Endodermal cell (in vitro differentiated cells): ENCODE data around the gene FURIN. TPM values are rescaled to one million over a fixed set of nuclear protein-coding genes. Genes with fewer than 3 reads are reported as not detected.
"Not testable (repeated sequence)": the region's sequence is repeated elsewhere in the genome, so short reads cannot be mapped to it uniquely, and the experiment has no call there.

ENCODE experiments used
- DNase-seq: peaks from one replicate; pipeline ENCODE4 v3.0.0-alpha.2; 2017
- H3K27ac ChIP-seq: 2 replicates; pipeline ENCODE4 v1.5.1; 2013; ENCODE audit warnings: mild to moderate bottlenecking, low read depth, low read length, moderate library complexity
- H3K27me3 ChIP-seq: 2 replicates; pipeline ENCODE4 v1.6.1; 2013; ENCODE audit warnings: mild to moderate bottlenecking, low read length, moderate library complexity; ENCODE audit not compliant: insufficient read depth, control insufficient read depth, poor library complexity, severe bottlenecking
- H3K36me3 ChIP-seq: 2 replicates; pipeline ENCODE4 v1.7.0; 2013; ENCODE audit warnings: mild to moderate bottlenecking, low read length, moderate library complexity; ENCODE audit not compliant: control insufficient read depth, insufficient read depth
- H3K4me1 ChIP-seq: one replicate; pipeline ENCODE4 v1.7.0; 2013; ENCODE audit warnings: low read length; ENCODE audit not compliant: control insufficient read depth, insufficient read depth
- H3K4me3 ChIP-seq: 2 replicates; pipeline ENCODE4 v1.5.1; 2013; ENCODE audit warnings: mild to moderate bottlenecking, low read length, moderate library complexity
- H3K9ac ChIP-seq: 2 replicates; pipeline ENCODE4 v1.6.1; 2013; ENCODE audit warnings: mild to moderate bottlenecking, low read length, moderate library complexity; ENCODE audit not compliant: poor library complexity, severe bottlenecking; ENCODE audit errors: extremely low read depth
- H3K9me3 ChIP-seq: 2 replicates; pipeline ENCODE4 v1.6.1; 2013; ENCODE audit warnings: mild to moderate bottlenecking, low read length, moderate library complexity; ENCODE audit not compliant: control insufficient read depth
- H3K27ac Mint-ChIP-seq: 2 replicates; pipeline ENCODE4 v1.8.0; 2020; ENCODE audit warnings: mixed read lengths
- H3K27me3 Mint-ChIP-seq: 2 replicates; pipeline ENCODE4 v1.8.0; 2021; ENCODE audit warnings: mild to moderate bottlenecking, mixed read lengths; ENCODE audit not compliant: insufficient read depth
- H3K36me3 Mint-ChIP-seq: 2 replicates; pipeline ENCODE4 v1.8.0; 2020; ENCODE audit warnings: low read depth, mixed read lengths
- H3K4me1 Mint-ChIP-seq: 2 replicates; pipeline ENCODE4 v1.8.0; 2020; ENCODE audit warnings: mixed read lengths
- H3K4me3 Mint-ChIP-seq: 2 replicates; pipeline ENCODE4 v1.8.0; 2020; ENCODE audit warnings: mild to moderate bottlenecking, moderate library complexity, mixed read lengths
- H3K9me3 Mint-ChIP-seq: 2 replicates; pipeline ENCODE4 v1.8.0; 2020; ENCODE audit warnings: mild to moderate bottlenecking, mixed read lengths
- WGBS, 2 experiments: methylation state at CpG; one replicate each; pipeline versions ENCODE4 v1.1.5 to v1.1.7; 2013; ENCODE audit warnings: missing lambda C conversion rate in 2 of 2, mixed read lengths in 1 of 2; ENCODE audit not compliant: insufficient coverage in 1 of 2, insufficient read length in 1 of 2; 5-methylcytosine and 5-hydroxymethylcytosine counted together
- total RNA-seq, 2 donors: library from RNA; stranded (reverse); fragmentation: NEBNext Ultra II Directional in 1 of 2; extraction: Animal tissue kit (Norgen Biotek cat#: 25700) in 1 of 2; gene quantifications; 2 replicates in 1 of 2; 3 replicates in 1 of 2; pipeline ENCODE4 v1.2.1, GENCODE V29; 2021
- TF ChIP-seq, protein P1 (sequence below): fragments of 200-600 bp; sonication (generic); conservative IDR thresholded peaks from 2 replicates; pipeline ENCODE4 v1.5.0; 2021; ENCODE audit warnings: antibody characterized with exemption, mild to moderate bottlenecking

The FURIN gene
- total RNA-seq, 2 donors from 2014 or later: 96.3 to 108 TPM

DNA sequence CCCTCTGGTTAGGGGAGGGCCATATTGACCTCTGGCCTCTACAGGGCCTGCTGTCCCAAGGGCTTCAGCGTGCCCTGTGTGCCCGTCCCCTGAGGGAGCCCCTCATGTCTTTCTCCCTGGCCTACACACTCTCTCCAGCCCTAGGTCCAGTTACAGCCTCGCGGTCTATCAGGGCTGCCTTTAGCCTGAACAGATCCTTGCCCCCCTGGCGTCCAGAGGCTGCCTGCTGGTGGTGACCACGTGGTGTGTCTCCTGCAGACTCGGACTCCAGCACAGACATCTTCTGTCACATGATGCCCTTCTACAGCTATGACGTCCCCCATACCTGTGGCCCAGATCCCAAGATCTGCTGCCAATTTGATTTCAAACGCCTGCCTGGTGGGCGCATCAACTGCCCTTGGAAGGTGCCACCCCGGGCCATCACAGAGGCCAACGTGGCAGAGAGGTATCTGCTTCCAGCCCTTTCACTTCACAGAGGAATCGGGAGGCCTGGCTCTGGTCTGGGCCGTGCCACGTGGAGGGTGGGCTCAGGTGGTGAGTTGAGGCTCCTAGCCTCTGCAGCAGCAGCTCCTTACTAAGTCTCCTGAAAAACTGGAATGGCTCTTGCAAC lies 38.8 kb downstream of the FURIN start:
- Histone ChIP-seq H3K27ac (no peak overlapping the region), H3K36me3 (peaks cover 48% of the 10 kb centered on the region), H3K9ac (no peak overlapping the region), H3K9me3 (no peaks in the 10 kb centered on the region), H3K27me3 (no peaks in the 10 kb centered on the region), H3K4me1 (peaks cover 7% of the 10 kb centered on the region), H3K4me3 (no peak overlapping the region)
- TF ChIP-seq, protein P1, sequence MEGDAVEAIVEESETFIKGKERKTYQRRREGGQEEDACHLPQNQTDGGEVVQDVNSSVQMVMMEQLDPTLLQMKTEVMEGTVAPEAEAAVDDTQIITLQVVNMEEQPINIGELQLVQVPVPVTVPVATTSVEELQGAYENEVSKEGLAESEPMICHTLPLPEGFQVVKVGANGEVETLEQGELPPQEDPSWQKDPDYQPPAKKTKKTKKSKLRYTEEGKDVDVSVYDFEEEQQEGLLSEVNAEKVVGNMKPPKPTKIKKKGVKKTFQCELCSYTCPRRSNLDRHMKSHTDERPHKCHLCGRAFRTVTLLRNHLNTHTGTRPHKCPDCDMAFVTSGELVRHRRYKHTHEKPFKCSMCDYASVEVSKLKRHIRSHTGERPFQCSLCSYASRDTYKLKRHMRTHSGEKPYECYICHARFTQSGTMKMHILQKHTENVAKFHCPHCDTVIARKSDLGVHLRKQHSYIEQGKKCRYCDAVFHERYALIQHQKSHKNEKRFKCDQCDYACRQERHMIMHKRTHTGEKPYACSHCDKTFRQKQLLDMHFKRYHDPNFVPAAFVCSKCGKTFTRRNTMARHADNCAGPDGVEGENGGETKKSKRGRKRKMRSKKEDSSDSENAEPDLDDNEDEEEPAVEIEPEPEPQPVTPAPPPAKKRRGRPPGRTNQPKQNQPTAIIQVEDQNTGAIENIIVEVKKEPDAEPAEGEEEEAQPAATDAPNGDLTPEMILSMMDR: no peak
- Mint-ChIP-seq H3K9me3 (no peaks in the 10 kb centered on the region), H3K36me3 (peaks cover 36% of the 10 kb centered on the region), H3K4me1 (peaks cover 5% of the 10 kb centered on the region), H3K27me3 (no peaks in the 10 kb centered on the region), H3K4me3 (no peak overlapping the region), H3K27ac (no peak overlapping the region)
- DNase-seq: no peak
- 88 to 89% methylated on average over 12 to 15 of the region's 15 CpGs for WGBS, 2 experiments

DNA sequence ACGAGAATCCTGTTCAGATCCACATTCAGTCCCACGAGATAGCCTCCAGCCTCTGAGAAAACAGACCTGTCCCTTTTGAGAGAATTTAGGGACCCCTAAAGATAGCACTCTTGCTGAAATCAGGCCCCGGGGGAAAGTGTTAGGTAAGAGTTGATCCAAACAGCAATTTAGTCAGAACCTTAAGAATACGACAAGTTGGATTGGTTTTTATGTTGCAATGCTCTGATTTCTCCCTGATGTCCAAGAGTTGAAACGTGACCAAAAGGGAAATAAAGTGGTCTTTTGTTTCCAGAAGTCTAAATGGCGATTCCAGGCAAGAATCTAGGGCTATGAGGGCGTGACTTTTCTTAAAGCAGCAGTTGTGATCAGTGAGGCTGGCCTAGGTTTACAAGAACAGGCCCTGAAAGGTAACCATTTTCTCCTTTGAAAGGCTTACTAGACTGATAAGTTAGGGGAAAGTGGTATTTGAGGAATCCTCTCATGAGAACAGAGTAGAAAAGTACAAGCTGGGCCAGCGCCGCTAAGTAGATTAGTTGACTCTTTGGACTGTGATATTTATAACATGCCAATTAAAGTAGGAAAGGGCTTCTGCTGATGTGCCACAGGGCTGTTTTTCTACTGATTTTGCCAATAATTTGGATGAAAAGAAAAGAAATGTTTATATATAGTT lies 39.6 kb downstream of the FURIN start:
- Histone ChIP-seq H3K4me3 (no peak overlapping the region), H3K9ac (no peak overlapping the region), H3K27me3 (no peaks in the 10 kb centered on the region), H3K9me3 (no peaks in the 10 kb centered on the region), H3K4me1 (peaks cover 7% of the 10 kb centered on the region), H3K27ac (no peak overlapping the region), H3K36me3 (peaks cover 53% of the 10 kb centered on the region)
- Mint-ChIP-seq H3K27me3 (no peaks in the 10 kb centered on the region), H3K36me3 (peaks cover 38% of the 10 kb centered on the region), H3K4me1 (peaks cover 5% of the 10 kb centered on the region), H3K9me3 (no peaks in the 10 kb centered on the region), H3K4me3 (no peak overlapping the region), H3K27ac (no peak overlapping the region)
- TF ChIP-seq, protein P1: no peak
- no peak for DNase-seq
- 89 to 95% methylated on average over 9 of the region's 9 CpGs for WGBS, 2 experiments

DNA sequence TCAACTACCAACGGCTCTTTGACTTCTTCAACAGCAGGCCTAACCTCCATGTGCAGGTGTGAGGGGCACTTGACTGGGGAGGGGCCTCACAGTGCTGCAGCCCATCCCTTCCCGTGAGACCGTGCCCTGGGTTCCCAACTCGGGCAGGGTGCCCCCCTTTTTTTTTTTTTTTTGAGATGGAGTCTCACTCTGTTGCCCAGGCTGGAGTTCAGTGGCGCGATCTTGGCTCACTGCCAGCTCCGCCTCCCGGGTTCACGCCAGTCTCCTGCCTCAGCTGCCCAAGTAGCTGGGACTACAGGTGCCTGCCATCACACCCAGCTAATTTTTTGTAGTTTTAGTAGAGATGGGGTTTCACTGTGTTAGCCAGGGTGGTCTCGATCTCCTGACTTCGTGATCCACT lies 41.1 kb downstream of the FURIN start:
- H3K36me3 Mint-ChIP-seq: peaks cover 46% of the 10 kb centered on the region
- H3K4me3 Mint-ChIP-seq, H3K4me1 ChIP-seq, H3K27me3 ChIP-seq, H3K4me3 ChIP-seq, H3K9me3 Mint-ChIP-seq, H3K27ac Mint-ChIP-seq, H3K27ac ChIP-seq, H3K9me3 ChIP-seq, H3K4me1 Mint-ChIP-seq, DNase-seq, H3K27me3 Mint-ChIP-seq, H3K9ac ChIP-seq: not testable (repeated sequence)
- WGBS, 2 experiments: 94 to 96% methylated on average over 4 to 11 of the region's 11 CpGs
- peaks cover 62% of the 10 kb centered on the region for H3K36me3 ChIP-seq
